Measurements from ENCODE around the gene LGR4.

The LGR4 gene

DNA sequence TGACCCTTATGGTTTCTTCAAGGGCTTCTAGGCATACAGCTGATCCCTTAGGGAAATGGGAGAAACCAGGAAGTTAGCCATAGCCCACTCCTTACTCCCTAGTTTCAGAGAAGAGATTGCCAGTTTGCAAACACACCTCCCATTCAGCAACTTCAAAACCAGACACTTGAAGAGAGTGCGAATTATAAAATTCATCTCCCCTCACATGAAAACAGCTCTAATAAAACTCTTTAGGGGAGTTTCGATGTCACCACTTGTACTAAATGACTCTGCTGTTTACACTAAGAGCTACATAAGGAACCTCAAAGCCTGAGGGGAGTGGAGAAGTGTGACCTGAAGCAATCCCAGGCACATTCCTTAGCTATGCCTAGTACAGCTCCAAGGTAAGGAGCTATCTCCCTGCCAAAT lies 8.3 kb downstream of the LGR4 start (continued):
- TF ChIP-seq, protein P1, sequence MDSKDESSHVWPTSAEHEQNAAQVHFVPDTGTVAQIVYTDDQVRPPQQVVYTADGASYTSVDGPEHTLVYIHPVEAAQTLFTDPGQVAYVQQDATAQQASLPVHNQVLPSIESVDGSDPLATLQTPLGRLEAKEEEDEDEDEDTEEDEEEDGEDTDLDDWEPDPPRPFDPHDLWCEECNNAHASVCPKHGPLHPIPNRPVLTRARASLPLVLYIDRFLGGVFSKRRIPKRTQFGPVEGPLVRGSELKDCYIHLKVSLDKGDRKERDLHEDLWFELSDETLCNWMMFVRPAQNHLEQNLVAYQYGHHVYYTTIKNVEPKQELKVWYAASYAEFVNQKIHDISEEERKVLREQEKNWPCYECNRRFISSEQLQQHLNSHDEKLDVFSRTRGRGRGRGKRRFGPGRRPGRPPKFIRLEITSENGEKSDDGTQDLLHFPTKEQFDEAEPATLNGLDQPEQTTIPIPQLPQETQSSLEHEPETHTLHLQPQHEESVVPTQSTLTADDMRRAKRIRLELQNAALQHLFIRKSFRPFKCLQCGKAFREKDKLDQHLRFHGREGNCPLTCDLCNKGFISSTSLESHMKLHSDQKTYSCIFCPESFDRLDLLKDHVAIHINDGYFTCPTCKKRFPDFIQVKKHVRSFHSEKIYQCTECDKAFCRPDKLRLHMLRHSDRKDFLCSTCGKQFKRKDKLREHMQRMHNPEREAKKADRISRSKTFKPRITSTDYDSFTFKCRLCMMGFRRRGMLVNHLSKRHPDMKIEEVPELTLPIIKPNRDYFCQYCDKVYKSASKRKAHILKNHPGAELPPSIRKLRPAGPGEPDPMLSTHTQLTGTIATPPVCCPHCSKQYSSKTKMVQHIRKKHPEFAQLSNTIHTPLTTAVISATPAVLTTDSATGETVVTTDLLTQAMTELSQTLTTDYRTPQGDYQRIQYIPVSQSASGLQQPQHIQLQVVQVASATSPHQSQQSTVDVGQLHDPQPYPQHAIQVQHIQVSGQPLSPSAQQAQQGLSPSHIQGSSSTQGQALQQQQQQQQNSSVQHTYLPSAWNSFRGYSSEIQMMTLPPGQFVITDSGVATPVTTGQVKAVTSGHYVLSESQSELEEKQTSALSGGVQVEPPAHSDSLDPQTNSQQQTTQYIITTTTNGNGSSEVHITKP (tag by site-specific recombination; IDR thresholded peaks at IDR 0.05) = no peak
- TF ChIP-seq ZNF76 (tag by site-specific recombination; IDR thresholded peaks at IDR 0.05; ENCODE audit: borderline replicate concordance, low read depth) (no peak), WT1 (tag by site-specific recombination; IDR thresholded peaks at IDR 0.05) (peak; percentile 100), FEZF1 (tag by site-specific recombination; IDR thresholded peaks at IDR 0.05) (peak; percentile 25; the same call in 1 of the 2 replicates), KLF10 (tag by site-specific recombination; IDR thresholded peaks at IDR 0.05) (0 out of 2 replicates have a peak, but pooled peaks have one; percentile 15), ZNF19 (tag by site-specific recombination; IDR thresholded peaks at IDR 0.05; ENCODE audit: low read depth) (no peak), ZNF350 (tag by site-specific recombination; IDR thresholded peaks at IDR 0.05) (no peak), ZBTB48 (tag by site-specific recombination; IDR thresholded peaks at IDR 0.05) (peak; percentile 84), MZF1 (tag by site-specific recombination; IDR thresholded peaks at IDR 0.05; ENCODE audit: borderline replicate concordance) (peak; percentile 83; the same call in 1 of the 2 replicates), ZNF366 (tag by site-specific recombination; conservative IDR thresholded peaks at IDR 0.05) (peak; percentile 30; the same call in 1 of the 2 replicates), ZNF843 (tag by site-specific recombination; IDR thresholded peaks at IDR 0.05) (peak; percentile 56; the same call in 1 of the 2 replicates)
- TF ChIP-seq, protein P2, sequence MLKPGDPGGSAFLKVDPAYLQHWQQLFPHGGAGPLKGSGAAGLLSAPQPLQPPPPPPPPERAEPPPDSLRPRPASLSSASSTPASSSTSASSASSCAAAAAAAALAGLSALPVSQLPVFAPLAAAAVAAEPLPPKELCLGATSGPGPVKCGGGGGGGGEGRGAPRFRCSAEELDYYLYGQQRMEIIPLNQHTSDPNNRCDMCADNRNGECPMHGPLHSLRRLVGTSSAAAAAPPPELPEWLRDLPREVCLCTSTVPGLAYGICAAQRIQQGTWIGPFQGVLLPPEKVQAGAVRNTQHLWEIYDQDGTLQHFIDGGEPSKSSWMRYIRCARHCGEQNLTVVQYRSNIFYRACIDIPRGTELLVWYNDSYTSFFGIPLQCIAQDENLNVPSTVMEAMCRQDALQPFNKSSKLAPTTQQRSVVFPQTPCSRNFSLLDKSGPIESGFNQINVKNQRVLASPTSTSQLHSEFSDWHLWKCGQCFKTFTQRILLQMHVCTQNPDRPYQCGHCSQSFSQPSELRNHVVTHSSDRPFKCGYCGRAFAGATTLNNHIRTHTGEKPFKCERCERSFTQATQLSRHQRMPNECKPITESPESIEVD (tag by site-specific recombination; IDR thresholded peaks at IDR 0.05) = peak; percentile 95
- TF ChIP-seq, protein P3, sequence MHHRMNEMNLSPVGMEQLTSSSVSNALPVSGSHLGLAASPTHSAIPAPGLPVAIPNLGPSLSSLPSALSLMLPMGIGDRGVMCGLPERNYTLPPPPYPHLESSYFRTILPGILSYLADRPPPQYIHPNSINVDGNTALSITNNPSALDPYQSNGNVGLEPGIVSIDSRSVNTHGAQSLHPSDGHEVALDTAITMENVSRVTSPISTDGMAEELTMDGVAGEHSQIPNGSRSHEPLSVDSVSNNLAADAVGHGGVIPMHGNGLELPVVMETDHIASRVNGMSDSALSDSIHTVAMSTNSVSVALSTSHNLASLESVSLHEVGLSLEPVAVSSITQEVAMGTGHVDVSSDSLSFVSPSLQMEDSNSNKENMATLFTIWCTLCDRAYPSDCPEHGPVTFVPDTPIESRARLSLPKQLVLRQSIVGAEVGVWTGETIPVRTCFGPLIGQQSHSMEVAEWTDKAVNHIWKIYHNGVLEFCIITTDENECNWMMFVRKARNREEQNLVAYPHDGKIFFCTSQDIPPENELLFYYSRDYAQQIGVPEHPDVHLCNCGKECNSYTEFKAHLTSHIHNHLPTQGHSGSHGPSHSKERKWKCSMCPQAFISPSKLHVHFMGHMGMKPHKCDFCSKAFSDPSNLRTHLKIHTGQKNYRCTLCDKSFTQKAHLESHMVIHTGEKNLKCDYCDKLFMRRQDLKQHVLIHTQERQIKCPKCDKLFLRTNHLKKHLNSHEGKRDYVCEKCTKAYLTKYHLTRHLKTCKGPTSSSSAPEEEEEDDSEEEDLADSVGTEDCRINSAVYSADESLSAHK (tag by site-specific recombination; IDR thresholded peaks at IDR 0.05) = peak; percentile 83

DNA sequence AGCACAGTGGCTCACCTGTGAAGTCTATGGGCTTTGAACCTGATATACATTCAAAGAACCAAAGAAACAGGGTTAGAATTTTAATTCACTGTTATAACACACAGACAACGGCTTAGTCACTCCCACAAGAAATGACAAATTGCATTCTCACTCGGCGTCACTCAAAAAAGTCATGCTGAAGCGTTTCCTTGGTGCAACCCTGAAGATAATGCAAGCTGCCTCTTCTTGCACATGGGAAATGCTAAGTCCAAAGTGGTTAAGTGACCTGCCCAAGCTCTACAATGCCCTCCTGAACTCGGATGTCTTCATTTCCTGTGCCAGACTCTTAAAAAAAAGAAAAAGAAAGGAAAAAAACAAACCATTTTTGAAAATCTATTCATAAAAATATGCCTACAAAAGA lies 10.0 kb downstream of the LGR4 start:
- no peaks in the 10 kb centered on the region for H3K36me3 ChIP-seq (ENCODE audit: control insufficient read depth in 2 of 2, insufficient read depth in 1 of 2, low read length in 2 of 2)
- no peak overlapping the region for H3K27ac ChIP-seq (ENCODE audit: extremely low read depth, low read depth, low read length)
- no peak overlapping the region for H3K4me3 ChIP-seq (ENCODE audit: low read depth, low read length)
- POLR2A ChIA-PET = no interaction called here
- CTCF ChIA-PET = no interaction called here
- no peaks in the 10 kb centered on the region for H3K9me3 ChIP-seq (ENCODE audit: control insufficient read depth, insufficient read depth, low read depth, low read length)
- peaks cover 7% of the 10 kb centered on the region; the same call in 1 of the 2 replicates for H3K4me1 ChIP-seq (ENCODE audit: control insufficient read depth, insufficient read depth, low read length)
- no peak for TF ChIP-seq ZNF664 (tag by site-specific recombination; IDR thresholded peaks at IDR 0.05)
- TF ChIP-seq ZNF785 (tag by site-specific recombination; IDR thresholded peaks at IDR 0.05) = no peak
- TF ChIP-seq ZNF514 (tag by site-specific recombination; IDR thresholded peaks at IDR 0.05) = no peak
- TF ChIP-seq ZNF223 (tag by site-specific recombination; IDR thresholded peaks at IDR 0.05) = no peak
- TF ChIP-seq, protein P4, sequence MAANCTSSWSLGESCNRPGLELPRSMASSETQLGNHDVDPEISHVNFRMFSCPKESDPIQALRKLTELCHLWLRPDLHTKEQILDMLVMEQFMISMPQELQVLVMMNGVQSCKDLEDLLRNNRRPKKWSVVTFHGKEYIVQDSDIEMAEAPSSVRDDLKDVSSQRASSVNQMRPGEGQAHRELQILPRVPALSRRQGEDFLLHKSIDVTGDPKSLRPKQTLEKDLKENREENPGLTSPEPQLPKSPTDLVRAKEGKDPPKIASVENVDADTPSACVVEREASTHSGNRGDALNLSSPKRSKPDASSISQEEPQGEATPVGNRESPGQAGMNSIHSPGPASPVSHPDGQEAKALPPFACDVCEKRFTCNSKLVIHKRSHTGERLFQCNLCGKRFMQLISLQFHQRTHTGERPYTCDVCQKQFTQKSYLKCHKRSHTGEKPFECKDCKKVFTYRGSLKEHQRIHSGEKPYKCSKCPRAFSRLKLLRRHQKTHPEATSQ (tag by site-specific recombination; IDR thresholded peaks at IDR 0.05) = no peak
- no peak for TF ChIP-seq ZNF175 (tag by site-specific recombination; IDR thresholded peaks at IDR 0.05)
- no peak for TF ChIP-seq ZNF521 (tag by site-specific recombination; IDR thresholded peaks at IDR 0.05)
- TF ChIP-seq ZNF239 (tag by site-specific recombination; IDR thresholded peaks at IDR 0.05) = no peak
- no peak for TF ChIP-seq KLF7 (tag by site-specific recombination; IDR thresholded peaks at IDR 0.05; ENCODE audit: borderline replicate concordance)
- TF ChIP-seq, protein P1 (tag by site-specific recombination; IDR thresholded peaks at IDR 0.05) = no peak
- TF ChIP-seq ZNF132 (tag by site-specific recombination; IDR thresholded peaks at IDR 0.05; ENCODE audit: borderline replicate concordance) = no peak
- no peak for TF ChIP-seq ZNF211 (tag by site-specific recombination; IDR thresholded peaks at IDR 0.05; ENCODE audit: low read depth)
- no peak for TF ChIP-seq ZNF366 (tag by site-specific recombination; conservative IDR thresholded peaks at IDR 0.05)
